Hematopoietic multipotent progenitor cell treated with erythropoietin and hydrocortisone succinate and interleukin-3 and kit ligand, for 17 days (in vitro differentiated cells): ENCODE measurements around the gene DUS1L.

Source experiments
- DNase-seq: peaks from one replicate; pipeline ENCODE4 v3.0.0-alpha.2; 2015; ENCODE audit warnings: low spot score

Gene DUS1L

DNA sequence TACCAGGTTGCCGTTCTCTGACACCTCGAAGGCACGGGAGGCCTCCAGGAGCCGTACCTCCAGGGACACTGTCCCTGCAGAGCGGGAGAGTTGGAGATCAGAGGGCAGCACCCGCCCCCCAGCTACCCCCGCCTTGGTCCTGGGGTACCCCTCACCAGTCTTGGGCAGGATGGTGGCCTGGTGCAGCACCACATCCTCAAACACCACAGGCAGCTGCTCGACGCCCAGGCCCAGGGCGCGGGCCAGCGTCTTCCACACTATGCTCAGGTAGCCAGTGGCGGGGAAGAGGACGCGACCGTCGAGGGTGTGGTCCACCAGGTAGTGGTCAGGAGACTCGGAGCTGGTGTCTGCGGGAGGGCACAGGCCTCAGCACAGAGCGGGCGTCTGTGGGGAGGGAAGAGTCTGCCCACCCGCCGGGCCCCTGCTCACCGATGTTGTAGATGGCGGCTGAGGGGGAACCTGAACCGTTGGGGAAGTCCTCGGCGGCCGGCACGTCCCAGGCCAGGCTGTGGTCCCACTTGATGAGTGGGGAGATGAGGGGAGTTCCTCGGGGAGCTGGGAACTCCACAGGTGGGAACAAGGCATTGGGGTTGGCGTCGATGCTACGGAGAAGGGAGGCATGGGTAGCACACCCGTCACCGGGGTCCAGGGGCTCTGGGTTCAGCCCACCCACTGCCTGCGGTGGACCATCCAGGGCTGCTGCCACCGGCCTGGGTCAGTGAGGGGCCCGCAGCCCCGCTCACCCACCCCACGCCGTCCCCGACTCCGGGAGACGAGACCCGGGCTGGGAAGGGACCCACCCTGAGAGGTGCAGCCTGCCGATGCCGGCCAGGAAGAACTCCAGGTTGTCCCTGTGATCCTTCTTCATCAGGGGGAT, 22.6 kb upstream of the DUS1L start:
- DNase-seq = no peak

DNA sequence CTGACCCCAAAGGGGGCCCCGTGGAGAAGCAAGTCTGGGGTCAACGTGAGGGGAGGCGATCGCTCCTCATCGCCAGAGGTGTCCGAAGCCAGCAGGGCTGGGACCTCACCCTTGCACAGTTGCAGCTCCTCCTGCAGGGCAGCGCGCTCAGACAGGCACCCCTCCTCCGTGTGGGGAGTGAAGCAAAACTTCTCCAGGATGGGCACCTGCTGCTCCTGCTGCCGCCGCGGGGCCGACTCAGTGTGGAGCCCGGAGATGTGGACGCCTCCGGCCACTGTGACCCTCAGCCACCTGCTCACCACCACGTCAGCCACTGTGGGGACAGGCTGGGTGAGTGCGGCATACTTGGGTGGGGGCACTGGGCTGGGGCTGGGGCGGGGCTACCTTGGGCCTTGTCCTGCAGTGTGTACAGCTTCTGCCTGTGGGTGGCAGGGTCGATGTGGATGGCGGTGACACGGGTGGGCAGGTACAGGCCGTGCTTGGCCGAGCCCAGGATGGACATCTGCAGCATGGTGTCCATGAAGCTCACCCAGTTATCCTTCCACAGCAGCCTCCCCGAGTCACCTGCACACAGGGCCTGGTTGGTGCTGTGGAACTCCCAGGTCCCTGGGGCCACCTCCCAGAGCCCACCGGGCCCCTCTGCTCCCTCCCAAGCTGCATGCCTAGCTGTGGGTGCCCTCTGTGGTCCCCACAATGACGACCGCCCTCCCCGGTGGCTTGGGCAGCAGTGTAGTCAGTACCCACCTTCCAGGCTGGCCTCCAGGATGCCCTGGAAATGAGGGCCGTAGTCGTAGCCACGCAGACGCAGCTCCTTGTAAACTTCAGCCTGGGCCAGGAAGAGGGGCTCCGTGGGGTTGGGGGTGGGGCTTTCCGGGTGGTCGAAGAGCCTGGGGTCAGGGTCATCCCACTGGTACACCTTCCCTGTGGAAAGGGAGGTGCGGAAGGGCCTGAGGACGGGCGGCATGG, 21.6 kb upstream of the DUS1L start:
- DNase-seq = no peak

GRCh38 chr17:82085931-82086764, 20.5 kb upstream of the DUS1L start:
- DNase-seq = no peak

- no peak for DNase-seq
Measured at GRCh38 chr17:82085031-82085861, 19.6 kb upstream of the DUS1L start.

DNA sequence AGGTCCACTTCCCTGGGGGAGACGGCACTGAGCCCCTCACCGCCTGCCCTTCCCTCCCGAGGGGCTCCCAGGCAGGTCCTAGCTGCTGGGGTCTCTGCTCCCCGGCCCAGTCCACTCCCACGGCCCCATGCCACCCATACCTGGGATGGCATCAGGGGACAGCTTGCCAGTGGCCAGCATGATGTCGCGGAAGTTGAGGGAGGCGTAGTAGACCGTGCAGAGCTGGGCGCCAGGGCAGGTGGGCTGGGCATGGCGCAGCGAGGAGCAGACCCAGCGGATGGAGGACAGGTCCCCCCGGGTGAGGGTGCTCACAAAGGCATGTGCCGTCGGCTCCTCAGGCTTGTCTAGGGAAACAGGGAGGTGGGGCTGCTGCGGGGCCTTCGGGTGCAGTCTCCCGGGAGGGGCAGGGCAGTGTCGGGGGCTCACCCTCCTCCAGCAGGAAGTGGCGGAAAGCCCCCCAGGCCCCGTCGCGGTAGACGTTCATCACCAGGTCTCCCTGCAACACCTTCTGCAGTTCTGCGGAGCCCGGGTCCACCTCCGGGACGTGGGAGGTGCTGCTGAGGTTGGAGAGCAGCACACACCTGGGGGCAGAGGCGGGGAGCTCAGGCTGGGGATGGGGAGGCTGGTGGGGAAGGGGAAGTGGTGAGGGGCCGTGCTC, 18.9 kb upstream of the DUS1L start:
- DNase-seq = no peak

- DNase-seq = no peak
Measured at GRCh38 chr17:82083533-82084359, 18.1 kb upstream of the DUS1L start.

- no peak for DNase-seq
Measured at GRCh38 chr17:82083009-82083408, 17.4 kb upstream of the DUS1L start.

- no peak for DNase-seq
Measured at GRCh38 chr17:82082456-82082855, 16.9 kb upstream of the DUS1L start.

GRCh38 chr17:82081966-82082365, 16.4 kb upstream of the DUS1L start:
- no peak for DNase-seq

DNA sequence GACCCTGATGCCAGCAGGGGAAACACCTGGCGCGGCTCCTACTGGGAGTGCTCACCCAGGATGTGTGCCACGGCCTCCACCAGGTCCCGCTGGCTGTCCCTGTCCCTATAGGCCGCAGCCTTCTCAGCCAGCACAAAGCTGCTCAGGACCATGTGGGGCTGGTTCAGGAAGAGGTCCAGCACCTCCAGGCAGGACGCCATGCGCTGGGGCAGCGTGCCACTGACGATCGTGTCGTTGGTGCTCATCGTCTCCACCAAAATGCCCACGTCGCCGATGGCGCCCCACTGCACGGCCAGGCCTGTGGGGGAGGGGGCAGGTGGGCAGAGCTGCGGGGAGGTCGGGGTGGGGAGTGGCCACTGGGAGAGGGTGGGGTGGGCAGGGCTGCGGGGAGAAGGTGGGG, 15.9 kb upstream of the DUS1L start:
- no peak for DNase-seq

DNA sequence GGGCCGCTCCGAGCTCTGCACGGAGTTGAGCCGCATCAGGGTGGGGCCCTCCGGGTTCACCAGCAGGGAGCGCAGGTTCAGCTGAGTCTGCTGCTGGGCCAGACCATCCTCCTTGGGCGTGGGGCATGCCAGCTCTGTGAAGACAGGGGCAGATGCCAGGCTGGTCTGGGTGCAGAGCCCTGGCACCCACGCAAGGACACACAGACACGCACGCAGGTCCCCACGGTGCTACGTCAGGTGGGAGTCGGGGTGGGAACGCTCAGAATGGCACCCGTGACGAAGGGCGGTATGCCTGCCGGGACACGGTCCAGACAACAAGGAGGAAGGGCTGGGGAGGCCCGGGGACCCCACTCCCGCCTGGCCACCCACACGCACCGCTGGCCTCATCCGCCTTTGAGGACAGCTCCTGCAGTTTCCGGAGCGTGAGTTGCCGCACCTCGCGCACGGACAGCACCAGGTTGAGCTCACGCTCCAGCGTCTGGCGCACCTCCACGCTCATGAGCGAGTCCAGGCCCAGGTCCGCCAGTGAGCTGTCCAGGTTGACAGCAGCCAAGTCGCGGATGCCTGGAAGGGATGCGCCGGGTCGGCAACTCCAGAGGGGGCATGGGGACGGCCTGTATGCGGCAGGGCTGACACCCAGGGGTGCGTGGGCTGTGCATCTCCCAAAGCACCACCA, 15.3 kb upstream of the DUS1L start:
- no peak for DNase-seq

DNA sequence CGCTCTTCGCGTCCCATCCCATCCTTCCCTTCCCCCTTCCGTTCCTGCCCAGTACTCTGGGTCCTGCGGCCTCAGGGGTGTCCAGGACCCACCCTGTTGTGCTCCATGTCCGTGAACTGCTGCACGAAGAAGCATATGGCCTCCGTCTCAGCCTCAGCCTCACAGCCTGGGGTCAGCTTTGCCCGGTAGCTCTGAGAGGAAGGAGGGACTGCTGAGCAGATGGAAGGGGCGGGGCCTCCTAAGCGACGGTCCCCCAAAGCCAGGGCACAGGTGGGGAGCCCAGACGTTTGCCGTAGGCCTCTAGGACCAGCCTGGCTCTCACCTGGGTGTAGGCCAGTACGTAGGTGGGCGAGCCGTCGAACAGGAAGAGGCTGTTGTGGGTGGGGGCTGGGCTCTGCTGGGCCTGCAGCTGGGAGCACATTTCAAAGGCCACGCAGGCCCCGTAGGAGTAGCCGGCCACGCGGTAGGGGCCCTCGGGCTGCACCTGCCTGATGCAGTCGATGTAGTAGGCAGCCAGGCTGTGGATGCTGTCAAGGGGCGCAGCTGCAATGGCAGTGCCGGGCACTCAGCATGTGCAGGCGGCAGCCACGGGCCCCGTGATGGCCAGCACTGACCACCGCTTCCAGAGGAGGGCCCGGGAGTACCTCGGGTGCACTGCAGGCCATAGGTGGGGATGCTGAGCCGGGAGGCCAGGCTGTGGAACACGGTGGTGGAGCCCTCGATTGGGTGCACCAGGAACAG, 14.6 kb upstream of the DUS1L start:
- no peak for DNase-seq

GRCh38 chr17:82079001-82079677, 13.5 kb upstream of the DUS1L start:
- no peak for DNase-seq

GRCh38 chr17:82078433-82078832, 12.8 kb upstream of the DUS1L start:
- no peak for DNase-seq

DNA sequence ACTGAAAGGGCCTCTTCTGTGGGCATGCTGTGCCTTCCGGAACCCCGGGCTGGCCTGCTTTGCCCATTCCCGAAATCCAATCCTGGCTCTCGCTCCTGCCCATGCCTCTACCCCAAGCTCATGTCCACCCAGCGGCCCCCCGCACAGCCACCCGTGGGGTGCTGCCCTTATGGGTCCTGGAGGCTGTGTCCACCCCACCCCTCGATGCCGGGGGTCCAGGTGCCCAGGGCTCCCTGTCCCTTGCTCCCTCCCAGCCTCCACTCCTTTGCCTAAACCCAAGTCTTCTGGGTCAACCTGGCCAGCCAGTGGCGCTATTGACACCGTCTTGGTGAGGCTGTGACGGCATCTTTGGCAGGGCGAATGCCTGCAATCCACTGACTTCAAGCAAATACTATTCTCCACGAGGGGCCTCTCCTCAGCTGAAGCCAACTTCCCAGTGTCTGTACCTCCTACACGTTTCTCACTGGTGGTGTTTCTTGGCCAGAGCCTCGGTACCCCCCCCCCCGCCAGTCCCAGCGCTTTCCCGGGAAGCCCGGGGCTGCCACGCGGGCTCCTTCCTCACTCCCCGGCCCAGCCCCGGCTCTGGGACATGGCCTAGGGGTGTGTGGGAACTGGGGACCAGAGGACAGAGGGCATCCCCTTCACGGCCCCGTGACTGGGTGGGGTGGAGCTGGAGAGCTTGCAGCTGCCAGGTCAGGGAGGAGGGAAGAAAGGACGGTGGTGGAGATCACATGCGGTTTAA, 12.2 kb upstream of the DUS1L start:
- DNase-seq = no peak

GRCh38 chr17:82076785-82077591, 11.4 kb upstream of the DUS1L start:
- DNase-seq = no peak
